Heart left ventricle (tissue), 13 donors: ENCODE measurements around the gene C5.

Experiments
- POLR2A ChIP-seq, 2 donors: fragments of 450-650 bp; IDR thresholded peaks; one replicate each; pipeline ENCODE4 v1.6.1; 2017; ENCODE audit warnings: antibody characterized with exemption in 2 of 2, mild to moderate bottlenecking in 2 of 2, moderate library complexity in 2 of 2
- TF ChIP-seq, protein P1 (sequence below), 12 donors: fragments of 200-600 bp; sonication (generic) in 4 of 12; IDR thresholded peaks; one replicate each; pipeline versions ENCODE4 v1.5.0 to v1.8.0; 2018 to 2022; ENCODE audit warnings: antibody characterized with exemption in 12 of 12, mild to moderate bottlenecking in 5 of 12
- donor health status: ischemic (EF 13 %, LVEDD 7.1; RV severe dilation, severe dysfunction).
- donor health status: DM: no; HTN: yes; CAD: no.
- donor health status: DM: no; HTN: no; CAD: no.
- donor health status: ischemic (EF 25% LVEDD 6.9; RV normal size, moderate dysfunction).
- donor health status: ischemic (EF 25% LVEDD 5.7; RV mildly dilated, moderate dysfunction).
- donor health status: ischemic (EF 35%, LVEDD 5.7; RV mildly dilated, moderate dysfunction).
- donor health status: nonischemic (EF 11% LVEDD 7.7; RV severe dilation, severe dysfunction).
- donor health status: DM: yes; HTN: yes; CAD: no.
- donor health status: PGD.
- donor health status: ischemic (EF 29% LVEDD 5.4; RV normal size, mild dysfunction).
- donor health status: nonischemic (EF 23%, LVEDD 6.1; RV moderate dilation, normal function).

GRCh38 chr9:120904061-120904977 is 145.8 kb downstream of the C5 start:
- TF ChIP-seq, protein P1, sequence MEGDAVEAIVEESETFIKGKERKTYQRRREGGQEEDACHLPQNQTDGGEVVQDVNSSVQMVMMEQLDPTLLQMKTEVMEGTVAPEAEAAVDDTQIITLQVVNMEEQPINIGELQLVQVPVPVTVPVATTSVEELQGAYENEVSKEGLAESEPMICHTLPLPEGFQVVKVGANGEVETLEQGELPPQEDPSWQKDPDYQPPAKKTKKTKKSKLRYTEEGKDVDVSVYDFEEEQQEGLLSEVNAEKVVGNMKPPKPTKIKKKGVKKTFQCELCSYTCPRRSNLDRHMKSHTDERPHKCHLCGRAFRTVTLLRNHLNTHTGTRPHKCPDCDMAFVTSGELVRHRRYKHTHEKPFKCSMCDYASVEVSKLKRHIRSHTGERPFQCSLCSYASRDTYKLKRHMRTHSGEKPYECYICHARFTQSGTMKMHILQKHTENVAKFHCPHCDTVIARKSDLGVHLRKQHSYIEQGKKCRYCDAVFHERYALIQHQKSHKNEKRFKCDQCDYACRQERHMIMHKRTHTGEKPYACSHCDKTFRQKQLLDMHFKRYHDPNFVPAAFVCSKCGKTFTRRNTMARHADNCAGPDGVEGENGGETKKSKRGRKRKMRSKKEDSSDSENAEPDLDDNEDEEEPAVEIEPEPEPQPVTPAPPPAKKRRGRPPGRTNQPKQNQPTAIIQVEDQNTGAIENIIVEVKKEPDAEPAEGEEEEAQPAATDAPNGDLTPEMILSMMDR (IDR thresholded peaks at IDR 0.05) = no peak
- no peak for TF ChIP-seq POLR2A (IDR thresholded peaks at IDR 0.05)
